Neuronal stem cell (in vitro differentiated cells): ENCODE measurements around the gene ROBO1.

Source experiments
- DNase-seq: peaks from one replicate; pipeline ENCODE4 v3.0.0-alpha.2; 2013; ENCODE audit warnings: low spot score
- H2AFZ ChIP-seq: one replicate; pipeline ENCODE4 v1.6.1; 2013; ENCODE audit warnings: mild to moderate bottlenecking, low read length, inconsistent platforms
- H2AK5ac ChIP-seq: 2 replicates; pipeline ENCODE4 v1.6.1; 2013; ENCODE audit warnings: low read depth, mild to moderate bottlenecking, inconsistent platforms, low read length, moderate library complexity, mixed read lengths
- H2BK120ac ChIP-seq: 2 replicates; pipeline ENCODE4 v1.6.1; 2013; ENCODE audit warnings: low read depth, mild to moderate bottlenecking, inconsistent platforms, low read length, moderate library complexity, mixed read lengths
- H2BK12ac ChIP-seq: one replicate; pipeline ENCODE4 v1.6.1; 2013; ENCODE audit warnings: low read length, inconsistent platforms
- H2BK15ac ChIP-seq: 2 replicates; pipeline ENCODE4 v1.6.1; 2013; ENCODE audit warnings: mild to moderate bottlenecking, low read length, inconsistent platforms, mixed read lengths
- H2BK5ac ChIP-seq: one replicate; pipeline ENCODE4 v1.6.1; 2013; ENCODE audit warnings: inconsistent platforms, mild to moderate bottlenecking, low read length, moderate library complexity
- H3K14ac ChIP-seq: one replicate; pipeline ENCODE4 v1.6.1; 2013; ENCODE audit warnings: low read length, inconsistent platforms
- H3K18ac ChIP-seq: 2 replicates; pipeline ENCODE4 v1.6.1; 2013; ENCODE audit warnings: low read length, inconsistent platforms
- H3K23ac ChIP-seq: 2 replicates; pipeline ENCODE4 v1.6.1; 2013; ENCODE audit warnings: low read depth, mild to moderate bottlenecking, mixed read lengths, low read length, inconsistent platforms; ENCODE audit not compliant: poor library complexity
- H3K27ac ChIP-seq: replicated peaks from 3 replicates; pipeline ENCODE4 v1.5.1; 2013; ENCODE audit warnings: low read length, inconsistent platforms
- H3K27me3 ChIP-seq, 3 experiments: 2 replicates each; pipeline ENCODE4 v1.6.1; 2013; ENCODE audit warnings: low read length in 3 of 3, mild to moderate bottlenecking in 2 of 3, inconsistent platforms in 1 of 3, low read depth in 1 of 3, mixed read lengths in 1 of 3, moderate library complexity in 1 of 3; ENCODE audit not compliant: control insufficient read depth in 3 of 3, insufficient read depth in 3 of 3
- H3K36me3 ChIP-seq, 2 donors: replicated peaks in 1 of 2; 2 replicates each; pipeline ENCODE4 v1.6.1; 2013; ENCODE audit warnings: low read length in 2 of 2; ENCODE audit not compliant: control insufficient read depth in 2 of 2, insufficient read depth in 2 of 2
- H3K4ac ChIP-seq: 2 replicates; pipeline ENCODE4 v1.6.1; 2013; ENCODE audit warnings: inconsistent platforms, mild to moderate bottlenecking, low read length, moderate library complexity
- H3K4me1 ChIP-seq, 2 donors: 1 replicate in 1 of 2; 2 replicates in 1 of 2; pipeline ENCODE4 v1.6.1; 2013; ENCODE audit warnings: low read length in 2 of 2, low read depth in 1 of 2; ENCODE audit not compliant: control insufficient read depth in 2 of 2, insufficient read depth in 1 of 2
- H3K4me2 ChIP-seq: one replicate; pipeline ENCODE4 v1.6.1; 2013; ENCODE audit warnings: mild to moderate bottlenecking, low read length, inconsistent platforms; ENCODE audit not compliant: insufficient read depth, poor library complexity, severe bottlenecking
- H3K4me3 ChIP-seq, 2 donors: 2 replicates each; pipeline ENCODE4 v1.5.1; 2013; ENCODE audit warnings: low read length in 2 of 2, mild to moderate bottlenecking in 2 of 2, inconsistent platforms in 1 of 2, moderate library complexity in 1 of 2
- H3K79me1 ChIP-seq: one replicate; pipeline ENCODE4 v1.6.1; 2013; ENCODE audit warnings: low read depth, mild to moderate bottlenecking, inconsistent platforms, low read length, moderate library complexity
- H3K9ac ChIP-seq: one replicate; pipeline ENCODE4 v1.6.1; 2013; ENCODE audit warnings: mild to moderate bottlenecking, low read depth, low read length, inconsistent platforms; ENCODE audit not compliant: poor library complexity
- H3K9me3 ChIP-seq, 2 donors: replicated peaks in 1 of 2; 2 replicates each; pipeline versions ENCODE3 to v1.6.1; 2013; ENCODE audit warnings: low read length in 2 of 2, mild to moderate bottlenecking in 2 of 2, inconsistent platforms in 1 of 2, low read depth in 1 of 2, mixed read lengths in 1 of 2, moderate library complexity in 1 of 2; ENCODE audit not compliant: control insufficient read depth in 2 of 2, insufficient read depth in 1 of 2
- H4K8ac ChIP-seq: one replicate; pipeline ENCODE4 v1.6.1; 2013; ENCODE audit warnings: low read depth, mild to moderate bottlenecking, inconsistent platforms, low read length, moderate library complexity
- H4K91ac ChIP-seq: one replicate; pipeline ENCODE4 v1.6.1; 2013; ENCODE audit warnings: low read length, low read depth, mild to moderate bottlenecking, inconsistent platforms; ENCODE audit not compliant: poor library complexity
- WGBS, 2 donors: extraction: QIAGEN DNeasy Blood & Tissue Kit; methylation state at CpG; one replicate each; pipeline ENCODE4 v1.1.7; 2013; ENCODE audit warnings: missing lambda C conversion rate in 2 of 2, mixed read lengths in 1 of 2; ENCODE audit not compliant: insufficient read length in 2 of 2, insufficient replicate concordance in 1 of 2; ENCODE audit errors: extremely low coverage in 2 of 2; 5-methylcytosine and 5-hydroxymethylcytosine counted together

The ROBO1 gene

GRCh38 chr3:78855190-78855589, 912.6 kb downstream of the ROBO1 start:
- Histone ChIP-seq H2BK5ac (no peak overlapping the region), H3K27ac (no peak overlapping the region), H2BK15ac (no peak overlapping the region), H3K4me1 (no peaks in the 10 kb centered on the region), H3K27me3 (no peaks in the 10 kb centered on the region), H3K36me3 (no peaks in the 10 kb centered on the region), H2BK120ac (no peak overlapping the region), H2AK5ac (no peak overlapping the region), H2AFZ (no peak overlapping the region), H3K9me3 (no peaks in the 10 kb centered on the region), H3K18ac (no peak overlapping the region), H3K14ac (no peak overlapping the region), H3K79me1 (no peaks in the 10 kb centered on the region), H4K8ac (no peak overlapping the region), H3K4me3 (no peak overlapping the region), H3K4ac (no peak overlapping the region), H4K91ac (no peak overlapping the region), H3K9ac (no peak overlapping the region), H3K4me2 (no peak overlapping the region), H3K23ac (no peak overlapping the region), H2BK12ac (no peak overlapping the region)
- no peak for DNase-seq
- WGBS, 2 donors: no CpG with 5 or more reads among the region's 5 CpGs

- H3K79me1 ChIP-seq: no peaks in the 10 kb centered on the region
- no peak for DNase-seq
- H2AK5ac ChIP-seq: no peak overlapping the region
- H4K8ac ChIP-seq: no peak overlapping the region
- H3K27ac ChIP-seq: no peak overlapping the region
- no peak overlapping the region for H3K23ac ChIP-seq
- no peak overlapping the region for H2BK120ac ChIP-seq
- no peak overlapping the region for H2BK15ac ChIP-seq
- H3K9me3 ChIP-seq: no peaks in the 10 kb centered on the region
- H3K4me3 ChIP-seq: no peak overlapping the region
- no peaks in the 10 kb centered on the region for H3K36me3 ChIP-seq
- no peak overlapping the region for H3K14ac ChIP-seq
- no peak overlapping the region for H2BK12ac ChIP-seq
- no peak overlapping the region for H2AFZ ChIP-seq
- no peaks in the 10 kb centered on the region for H3K27me3 ChIP-seq
- H3K4me2 ChIP-seq: no peak overlapping the region
- H3K4ac ChIP-seq: no peak overlapping the region
- WGBS, 2 donors: no CpG with 5 or more reads among the region's 7 CpGs
- H4K91ac ChIP-seq: no peak overlapping the region
- no peak overlapping the region for H2BK5ac ChIP-seq
- no peak overlapping the region for H3K18ac ChIP-seq
- H3K9ac ChIP-seq: no peak overlapping the region
- H3K4me1 ChIP-seq: no peaks in the 10 kb centered on the region
Measured at GRCh38 chr3:78848392-78849288, 919.2 kb downstream of the ROBO1 start.

- no peak overlapping the region for H3K23ac ChIP-seq
- no peak overlapping the region for H3K14ac ChIP-seq
- H3K36me3 ChIP-seq: no peaks in the 10 kb centered on the region
- no peak overlapping the region for H3K18ac ChIP-seq
- no peak overlapping the region for H2AK5ac ChIP-seq
- no peaks in the 10 kb centered on the region for H3K4me1 ChIP-seq
- no peak overlapping the region for H3K4me3 ChIP-seq
- H3K27ac ChIP-seq: no peak overlapping the region
- H4K91ac ChIP-seq: no peak overlapping the region
- no peaks in the 10 kb centered on the region for H3K27me3 ChIP-seq
- no peak overlapping the region for H2BK5ac ChIP-seq
- no peak overlapping the region for H3K9ac ChIP-seq
- H2BK15ac ChIP-seq: no peak overlapping the region
- no peak for DNase-seq
- no peak overlapping the region for H2BK120ac ChIP-seq
- WGBS, 2 donors: no CpG with 5 or more reads among the region's 3 CpGs
- H3K79me1 ChIP-seq: no peaks in the 10 kb centered on the region
- no peak overlapping the region for H3K4ac ChIP-seq
- H4K8ac ChIP-seq: no peak overlapping the region
- no peaks in the 10 kb centered on the region for H3K9me3 ChIP-seq
- no peak overlapping the region for H2BK12ac ChIP-seq
- H3K4me2 ChIP-seq: no peak overlapping the region
- no peak overlapping the region for H2AFZ ChIP-seq
Measured at GRCh38 chr3:78847603-78848002, 920.2 kb downstream of the ROBO1 start.

GRCh38 chr3:78847203-78847602, 920.6 kb downstream of the ROBO1 start:
- Histone ChIP-seq H3K27ac (no peak overlapping the region), H4K8ac (no peak overlapping the region), H3K4ac (no peak overlapping the region), H3K27me3 (no peaks in the 10 kb centered on the region), H2BK5ac (no peak overlapping the region), H2AK5ac (no peak overlapping the region), H3K9me3 (no peaks in the 10 kb centered on the region), H3K18ac (no peak overlapping the region), H3K36me3 (no peaks in the 10 kb centered on the region), H3K9ac (no peak overlapping the region), H4K91ac (no peak overlapping the region), H3K23ac (no peak overlapping the region), H2BK15ac (no peak overlapping the region), H3K4me3 (no peak overlapping the region), H2BK120ac (no peak overlapping the region), H2BK12ac (no peak overlapping the region), H3K4me1 (no peaks in the 10 kb centered on the region), H3K14ac (no peak overlapping the region), H2AFZ (no peak overlapping the region), H3K79me1 (no peaks in the 10 kb centered on the region), H3K4me2 (no peak overlapping the region)
- no CpG with 5 or more reads among the region's 4 CpGs for WGBS, 2 donors
- no peak for DNase-seq
